Bronchial epithelial cell (primary cell): ENCODE data around the gene MOGAT2. TPM values are rescaled to one million over a fixed set of nuclear protein-coding genes. Genes with fewer than 3 reads are reported as not detected.

Experiments used
- DNase-seq: peaks from one replicate; pipeline ENCODE4 v3.0.0-alpha.2; 2010; ENCODE audit warnings: low read depth
- FAIRE-seq: peaks from 2 replicates; lab custom pipeline; 2011; peaks lifted over from hg19 to GRCh38; lab: Jason Lieb, UNC
- H3K27me3 ChIP-seq: 2 replicates; pipeline ENCODE4 v1.5.1; 2011; ENCODE audit warnings: low read length; ENCODE audit not compliant: control insufficient read depth, insufficient read depth
- H3K36me3 ChIP-seq: 2 replicates; pipeline ENCODE4 v1.5.1; 2011; ENCODE audit warnings: low read length; ENCODE audit not compliant: control insufficient read depth, insufficient read depth
- H3K4me3 ChIP-seq: 2 replicates; pipeline ENCODE4 v1.5.1; 2011; ENCODE audit warnings: mild to moderate bottlenecking, low read depth, low read length, control low read depth
- total RNA-seq: library from RNA; depleted of rRNA; stranded (reverse); fragments of >200 nt; gene quantifications from 2 replicates; pipeline ENCODE4 v1.2.1, GENCODE V29; 2014
- TF ChIP-seq, protein P1 (sequence below): IDR thresholded peaks from 2 replicates; pipeline ENCODE4 v1.5.1; 2011; ENCODE audit warnings: mild to moderate bottlenecking, moderate library complexity, low read length, control low read depth, inconsistent platforms; ENCODE audit not compliant: insufficient read depth, severe bottlenecking

MOGAT2 gene
- total RNA-seq, 1 donor from 2014 or later, result not detected

DNA sequence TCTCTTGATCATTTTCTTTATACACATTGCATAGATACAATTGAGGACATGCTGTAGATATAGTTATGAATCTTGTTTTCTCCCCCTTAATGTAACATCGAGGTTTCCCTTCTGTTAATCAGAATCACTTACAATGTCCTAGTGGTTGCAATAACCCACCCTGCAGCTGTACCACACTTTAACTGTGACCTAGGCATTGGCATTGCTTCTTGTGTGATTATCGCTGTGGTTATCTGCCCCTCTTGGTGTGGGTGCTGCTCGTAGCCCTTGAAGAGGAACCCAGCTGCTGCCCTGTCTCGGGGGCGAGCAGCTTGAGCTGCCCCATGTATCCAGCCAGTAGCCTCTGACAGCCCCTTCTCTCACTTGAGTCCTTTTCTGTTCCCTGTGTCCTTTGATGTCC, 52.5 kb downstream of the MOGAT2 start:
- no peak for DNase-seq
- no peak overlapping the region for H3K4me3 ChIP-seq
- H3K27me3 ChIP-seq, result no peaks in the 10 kb centered on the region
- TF ChIP-seq, protein P1, sequence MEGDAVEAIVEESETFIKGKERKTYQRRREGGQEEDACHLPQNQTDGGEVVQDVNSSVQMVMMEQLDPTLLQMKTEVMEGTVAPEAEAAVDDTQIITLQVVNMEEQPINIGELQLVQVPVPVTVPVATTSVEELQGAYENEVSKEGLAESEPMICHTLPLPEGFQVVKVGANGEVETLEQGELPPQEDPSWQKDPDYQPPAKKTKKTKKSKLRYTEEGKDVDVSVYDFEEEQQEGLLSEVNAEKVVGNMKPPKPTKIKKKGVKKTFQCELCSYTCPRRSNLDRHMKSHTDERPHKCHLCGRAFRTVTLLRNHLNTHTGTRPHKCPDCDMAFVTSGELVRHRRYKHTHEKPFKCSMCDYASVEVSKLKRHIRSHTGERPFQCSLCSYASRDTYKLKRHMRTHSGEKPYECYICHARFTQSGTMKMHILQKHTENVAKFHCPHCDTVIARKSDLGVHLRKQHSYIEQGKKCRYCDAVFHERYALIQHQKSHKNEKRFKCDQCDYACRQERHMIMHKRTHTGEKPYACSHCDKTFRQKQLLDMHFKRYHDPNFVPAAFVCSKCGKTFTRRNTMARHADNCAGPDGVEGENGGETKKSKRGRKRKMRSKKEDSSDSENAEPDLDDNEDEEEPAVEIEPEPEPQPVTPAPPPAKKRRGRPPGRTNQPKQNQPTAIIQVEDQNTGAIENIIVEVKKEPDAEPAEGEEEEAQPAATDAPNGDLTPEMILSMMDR, result no peak
- no peak for FAIRE-seq
- no peaks in the 10 kb centered on the region for H3K36me3 ChIP-seq

DNA sequence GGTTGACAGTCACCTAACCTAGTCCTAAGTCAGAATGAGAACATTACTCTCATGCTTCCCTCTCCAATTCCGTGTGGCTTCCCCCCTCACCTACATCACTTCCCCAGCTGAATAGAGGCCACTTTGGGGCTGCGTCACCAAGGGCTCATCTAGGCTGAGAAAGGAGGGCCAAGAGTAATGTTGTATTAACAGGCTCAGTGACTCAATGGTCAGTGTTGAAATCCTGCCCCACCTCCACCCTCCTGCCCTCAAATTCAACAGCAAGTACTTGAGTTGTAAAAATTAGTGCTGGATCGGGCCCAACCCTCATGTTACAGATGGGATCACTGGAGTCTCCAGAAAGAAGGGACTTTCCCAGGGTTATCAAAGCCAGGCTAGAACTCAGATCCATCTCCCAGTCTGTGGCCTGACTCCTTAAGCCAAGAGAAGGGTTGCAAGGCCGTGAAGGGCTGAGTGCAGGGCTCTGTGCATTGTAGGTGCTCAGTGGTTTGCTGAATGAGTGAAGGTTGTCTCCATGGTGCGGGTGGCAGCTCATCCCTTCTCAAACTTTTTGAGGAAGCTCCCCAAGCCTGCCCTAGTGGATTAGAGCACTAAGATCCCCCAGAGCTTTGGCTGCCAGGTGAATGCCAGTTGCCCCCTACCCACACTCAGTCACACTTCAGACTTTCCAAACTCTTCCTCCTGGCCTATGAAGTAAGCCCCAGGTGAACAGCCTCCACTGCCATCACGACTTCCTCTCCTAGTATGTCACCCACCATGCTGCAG, 54.2 kb downstream of the MOGAT2 start:
- no peak overlapping the region for H3K4me3 ChIP-seq
- peak; percentile 93 for DNase-seq
- no peaks in the 10 kb centered on the region for H3K27me3 ChIP-seq
- TF ChIP-seq, protein P1, result no peak
- no peaks in the 10 kb centered on the region for H3K36me3 ChIP-seq
- FAIRE-seq, result no peak

DNA sequence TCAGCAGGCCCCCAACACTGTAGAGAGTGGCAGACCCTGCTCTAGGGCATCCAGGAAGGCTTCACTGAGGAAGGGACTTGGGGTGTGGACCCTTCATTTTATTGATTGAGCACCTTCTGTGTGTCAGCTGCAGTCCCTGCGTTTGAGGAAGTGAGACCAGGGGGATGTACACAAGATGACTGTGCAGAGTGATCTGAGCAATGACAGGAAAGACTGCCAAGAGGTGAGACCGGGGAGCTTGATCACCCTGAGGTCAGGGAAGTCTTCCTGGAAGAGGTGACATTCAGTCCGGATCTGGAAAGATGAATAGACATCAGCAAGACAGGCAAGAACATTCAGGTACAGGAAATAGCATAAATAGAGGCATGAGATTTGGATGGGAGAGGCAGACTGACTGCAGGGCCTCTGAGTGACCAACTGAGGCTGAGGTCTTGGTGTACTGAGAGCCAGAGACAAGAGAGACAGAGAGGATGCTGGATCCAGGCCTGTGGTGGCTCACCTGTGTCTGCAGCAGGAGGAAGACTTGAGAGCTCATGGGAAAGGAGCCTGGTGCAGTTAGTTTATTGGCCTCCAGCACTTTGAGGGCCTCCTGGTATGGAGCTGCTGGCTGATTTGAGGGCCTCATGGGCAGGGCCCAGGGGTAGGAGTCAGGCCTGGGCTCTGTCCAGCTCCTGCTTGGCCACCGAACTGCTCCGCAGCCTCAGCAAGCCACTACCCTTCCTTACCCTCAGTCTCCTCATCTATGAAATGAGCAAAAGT, 56.1 kb downstream of the MOGAT2 start:
- Histone ChIP-seq H3K27me3 (no peaks in the 10 kb centered on the region), H3K36me3 (no peaks in the 10 kb centered on the region), H3K4me3 (no peak overlapping the region)
- no peak for FAIRE-seq
- peak; percentile 20 for DNase-seq
- TF ChIP-seq, protein P1, result no peak

DNA sequence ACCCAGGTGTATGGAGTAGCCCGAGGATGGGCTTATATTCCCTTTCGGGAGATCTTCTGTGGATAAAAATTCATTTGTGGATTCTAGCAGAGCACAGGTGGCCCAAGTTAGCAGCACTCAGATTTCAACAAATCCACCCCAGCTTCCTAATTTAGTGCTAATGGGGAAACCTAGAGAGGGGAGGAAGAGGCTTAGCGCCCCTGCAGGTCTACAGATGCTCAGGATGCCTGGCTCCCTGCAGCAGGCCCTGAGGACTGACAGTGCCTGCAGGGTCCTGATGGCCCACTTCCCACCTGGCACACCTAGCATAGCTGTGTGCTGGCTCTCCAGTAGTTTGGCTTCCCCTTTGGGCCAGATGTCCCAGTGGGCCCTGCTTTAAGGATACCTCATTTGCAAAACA, 57.4 kb downstream of the MOGAT2 start:
- TF ChIP-seq, protein P1, result no peak
- no peak for FAIRE-seq
- no peaks in the 10 kb centered on the region for H3K36me3 ChIP-seq
- H3K27me3 ChIP-seq, result no peaks in the 10 kb centered on the region
- no peak for DNase-seq
- no peak overlapping the region for H3K4me3 ChIP-seq

DNA sequence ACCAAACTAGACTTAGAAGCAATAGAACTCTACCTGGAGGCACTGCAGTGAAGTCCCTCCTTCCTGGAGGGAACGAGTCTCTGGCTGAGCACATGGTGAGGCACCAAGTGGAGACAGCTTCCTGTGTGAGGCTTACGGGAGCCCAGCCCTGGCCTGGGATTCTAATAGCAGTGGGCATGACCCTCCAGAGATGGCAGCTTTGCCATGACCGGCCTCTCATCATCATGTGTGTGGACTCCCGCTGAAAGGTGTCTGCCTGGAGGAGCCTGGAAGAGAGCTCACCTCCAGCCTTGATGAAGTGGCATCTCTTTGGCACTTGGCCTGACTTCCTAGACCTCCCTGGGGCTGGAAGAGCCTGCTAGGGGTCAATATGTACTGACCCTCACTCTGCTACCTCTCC, 58.9 kb downstream of the MOGAT2 start:
- no peaks in the 10 kb centered on the region for H3K27me3 ChIP-seq
- DNase-seq, result no peak
- FAIRE-seq, result no peak
- H3K36me3 ChIP-seq, result no peaks in the 10 kb centered on the region
- H3K4me3 ChIP-seq, result no peak overlapping the region
- TF ChIP-seq, protein P1, result no peak
